ENCODE data around the gene PEX26.

- TF ChIP-seq CTCF (IDR thresholded peaks at IDR 0.05) (no peak), POLR2A (IDR thresholded peaks at IDR 0.05) (no peak)
Measured at GRCh38 chr22:18144105-18144504, 66.3 kb downstream of the PEX26 start.
